Measurements from ENCODE around the gene MBD5. TPM values are rescaled to one million over a fixed set of nuclear protein-coding genes. Genes with fewer than 3 reads are reported as not detected.
A peak's percentile ranks its signal among the peaks of the same experiment; 100 is the strongest.

MBD5 gene
- total RNA-seq, 6 experiments from 2014 or later: 7.9 to 15.6 (median 11.9) TPM

DNA sequence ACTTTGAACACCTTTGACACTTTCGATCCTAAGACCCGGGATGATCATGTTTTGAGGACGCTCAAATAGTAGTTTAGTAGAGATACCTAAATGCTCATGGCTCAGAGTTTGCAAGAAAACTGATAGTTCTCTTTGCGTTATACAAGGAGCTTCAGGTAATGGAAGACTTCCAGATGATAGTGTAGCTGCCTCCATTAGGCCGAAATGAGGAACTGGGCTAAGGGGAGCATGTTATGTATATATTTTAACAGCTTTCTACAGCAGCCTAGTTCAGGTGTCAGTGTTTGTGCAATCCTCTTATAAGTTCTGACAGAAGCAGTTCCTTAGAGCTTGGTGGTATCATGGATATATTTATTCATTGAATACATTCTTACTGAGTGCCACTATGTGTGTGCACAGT, 496.9 kb downstream of the MBD5 start:
- no peaks in the 10 kb centered on the region for H3K27me3 ChIP-seq
- no peaks in the 10 kb centered on the region for H3K36me3 ChIP-seq
- intact Hi-C loops (cut with DNase I): no loop called here
- no peak overlapping the region for H3K27ac ChIP-seq
- TF ChIP-seq, protein P1, sequence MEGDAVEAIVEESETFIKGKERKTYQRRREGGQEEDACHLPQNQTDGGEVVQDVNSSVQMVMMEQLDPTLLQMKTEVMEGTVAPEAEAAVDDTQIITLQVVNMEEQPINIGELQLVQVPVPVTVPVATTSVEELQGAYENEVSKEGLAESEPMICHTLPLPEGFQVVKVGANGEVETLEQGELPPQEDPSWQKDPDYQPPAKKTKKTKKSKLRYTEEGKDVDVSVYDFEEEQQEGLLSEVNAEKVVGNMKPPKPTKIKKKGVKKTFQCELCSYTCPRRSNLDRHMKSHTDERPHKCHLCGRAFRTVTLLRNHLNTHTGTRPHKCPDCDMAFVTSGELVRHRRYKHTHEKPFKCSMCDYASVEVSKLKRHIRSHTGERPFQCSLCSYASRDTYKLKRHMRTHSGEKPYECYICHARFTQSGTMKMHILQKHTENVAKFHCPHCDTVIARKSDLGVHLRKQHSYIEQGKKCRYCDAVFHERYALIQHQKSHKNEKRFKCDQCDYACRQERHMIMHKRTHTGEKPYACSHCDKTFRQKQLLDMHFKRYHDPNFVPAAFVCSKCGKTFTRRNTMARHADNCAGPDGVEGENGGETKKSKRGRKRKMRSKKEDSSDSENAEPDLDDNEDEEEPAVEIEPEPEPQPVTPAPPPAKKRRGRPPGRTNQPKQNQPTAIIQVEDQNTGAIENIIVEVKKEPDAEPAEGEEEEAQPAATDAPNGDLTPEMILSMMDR (IDR thresholded peaks at IDR 0.05): no peak
- TF ChIP-seq POLR2A (IDR thresholded peaks at IDR 0.05): no peak
- H3K9me3 ChIP-seq: no peaks in the 10 kb centered on the region
- 84% methylated on average over 5 of the region's 5 CpGs for WGBS (ENCODE audit: insufficient coverage, low coverage, low lambda C conversion rate, missing lambda C conversion rate)
- DNase-seq (no peak), ATAC-seq (no peak)
- no peak overlapping the region for H3K4me3 ChIP-seq
- H3K4me1 ChIP-seq: no peaks in the 10 kb centered on the region

DNA sequence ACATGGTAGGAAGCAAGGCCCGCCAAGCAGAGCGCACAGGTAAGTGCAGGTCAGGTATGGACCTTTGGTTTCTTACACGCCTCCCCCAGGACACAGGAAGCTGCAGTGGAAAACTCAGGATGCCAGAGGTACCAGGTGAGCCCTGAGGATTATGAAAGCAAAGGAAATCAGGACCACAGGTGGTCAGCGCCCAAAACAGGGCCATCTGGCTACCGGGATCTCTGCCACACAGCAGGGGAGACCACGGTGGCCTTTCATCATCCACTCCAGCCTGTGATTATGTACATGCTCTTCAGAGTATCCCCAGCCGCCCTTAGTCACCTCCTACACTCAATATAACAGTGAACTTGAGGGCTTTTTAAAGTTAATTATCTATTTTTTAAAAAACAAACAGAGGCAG, 498.1 kb downstream of the MBD5 start:
- Histone ChIP-seq H3K4me3 (no peak overlapping the region), H3K36me3 (no peaks in the 10 kb centered on the region), H3K27me3 (no peaks in the 10 kb centered on the region), H3K9me3 (no peaks in the 10 kb centered on the region), H3K27ac (no peak overlapping the region), H3K4me1 (no peaks in the 10 kb centered on the region)
- DNase-seq (no peak), ATAC-seq (no peak)
- intact Hi-C loops (cut with DNase I): no loop called here
- TF ChIP-seq, protein P1 (IDR thresholded peaks at IDR 0.05): no peak
- no peak for TF ChIP-seq POLR2A (IDR thresholded peaks at IDR 0.05)
- WGBS (ENCODE audit: insufficient coverage, low coverage, low lambda C conversion rate, missing lambda C conversion rate): 79% methylated on average over 5 of the region's 7 CpGs

DNA sequence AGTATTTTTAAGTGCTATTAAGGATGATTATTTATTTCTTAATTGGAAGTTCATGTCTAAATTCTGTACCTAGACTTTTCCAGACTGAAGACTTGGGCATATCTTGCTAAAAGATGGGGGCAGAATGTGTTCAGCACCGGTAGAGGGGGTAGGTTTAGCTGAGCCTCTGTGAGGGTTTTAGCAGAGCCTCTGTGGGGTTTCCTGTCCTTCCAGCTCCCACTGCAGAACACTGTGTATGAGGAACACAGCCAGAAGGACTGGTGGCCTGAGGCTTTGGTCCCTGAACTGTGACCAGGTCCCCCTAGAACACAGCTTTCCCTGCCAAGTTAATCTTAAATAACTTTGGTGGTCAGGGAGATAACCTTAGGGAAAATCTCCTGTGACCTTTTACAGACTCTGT, 500.3 kb downstream of the MBD5 start:
- Histone ChIP-seq H3K9me3 (no peaks in the 10 kb centered on the region), H3K27me3 (no peaks in the 10 kb centered on the region), H3K4me3 (no peak overlapping the region), H3K36me3 (no peaks in the 10 kb centered on the region), H3K4me1 (no peaks in the 10 kb centered on the region), H3K27ac (no peak overlapping the region)
- peak in 1 of 4 donors; percentile 37 for ATAC-seq
- WGBS (ENCODE audit: insufficient coverage, low coverage, low lambda C conversion rate, missing lambda C conversion rate): 13% methylated on average over 1 of the region's 1 CpG
- intact Hi-C loops (cut with DNase I): no loop called here
- no peak for DNase-seq
- no peak for TF ChIP-seq POLR2A (IDR thresholded peaks at IDR 0.05)
- TF ChIP-seq, protein P1 (IDR thresholded peaks at IDR 0.05): no peak

DNA sequence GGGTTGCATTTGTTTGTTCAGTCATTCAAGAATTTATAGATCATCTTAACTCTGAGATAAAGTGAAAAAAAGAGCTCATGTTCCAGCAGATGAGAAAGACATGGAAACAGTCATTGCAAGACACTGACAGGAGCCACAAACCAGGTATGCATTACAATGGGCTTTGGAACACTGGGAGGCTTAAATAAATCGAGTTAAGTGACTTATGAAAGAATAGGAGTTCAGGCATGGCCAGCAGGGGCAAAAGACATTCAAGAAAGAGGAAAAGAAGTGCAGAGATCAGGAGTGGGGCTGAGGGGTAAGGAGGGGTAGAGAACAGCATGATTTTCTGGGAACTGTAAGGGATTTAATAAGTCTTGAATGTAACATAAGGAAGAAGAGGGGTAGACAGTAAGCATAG, 502.4 kb downstream of the MBD5 start:
- TF ChIP-seq POLR2A (IDR thresholded peaks at IDR 0.05): no peak
- TF ChIP-seq, protein P1 (IDR thresholded peaks at IDR 0.05): no peak
- DNase-seq (no peak), ATAC-seq (no peak)
- H3K27me3 ChIP-seq: no peaks in the 10 kb centered on the region
- no peak overlapping the region for H3K4me3 ChIP-seq
- no peaks in the 10 kb centered on the region for H3K36me3 ChIP-seq
- intact Hi-C loops (cut with DNase I): no loop called here
- H3K9me3 ChIP-seq: no peaks in the 10 kb centered on the region
- no peaks in the 10 kb centered on the region for H3K4me1 ChIP-seq
- no peak overlapping the region for H3K27ac ChIP-seq
- WGBS (ENCODE audit: insufficient coverage, low coverage, low lambda C conversion rate, missing lambda C conversion rate): 67% methylated on average over 1 of the region's 1 CpG

DNA sequence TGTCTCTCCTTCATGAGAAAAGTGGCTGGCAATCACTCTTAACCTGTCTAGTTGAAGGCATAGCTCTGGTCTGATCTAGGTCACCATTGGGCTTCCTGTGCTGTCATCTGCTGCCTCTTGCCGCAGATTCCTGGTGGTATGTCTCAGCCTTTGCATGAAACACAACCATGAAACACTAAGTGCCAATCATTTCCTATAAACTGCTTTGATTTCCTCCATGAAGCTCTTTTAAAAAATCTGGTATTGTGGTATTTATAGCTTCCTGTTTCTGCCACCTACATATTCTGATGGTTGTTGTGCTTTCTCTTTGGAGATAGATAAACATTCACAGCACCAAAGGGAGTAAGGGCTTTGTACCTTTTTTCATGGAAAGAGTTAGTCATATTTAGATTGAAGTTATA, 503.6 kb downstream of the MBD5 start:
- WGBS (ENCODE audit: insufficient coverage, low coverage, low lambda C conversion rate, missing lambda C conversion rate): 56% methylated on average over 1 of the region's 1 CpG
- Histone ChIP-seq H3K4me3 (no peak overlapping the region), H3K36me3 (no peaks in the 10 kb centered on the region), H3K9me3 (no peaks in the 10 kb centered on the region), H3K27ac (no peak overlapping the region), H3K27me3 (no peaks in the 10 kb centered on the region), H3K4me1 (no peaks in the 10 kb centered on the region)
- DNase-seq: no peak
- TF ChIP-seq POLR2A (IDR thresholded peaks at IDR 0.05): no peak
- TF ChIP-seq, protein P1 (IDR thresholded peaks at IDR 0.05): no peak
- no peak for ATAC-seq
- intact Hi-C loops (cut with DNase I): no loop called here
